Chondrocyte (in vitro differentiated cells): ENCODE results near the gene RPTOR. TPM values are rescaled to one million over a fixed set of nuclear protein-coding genes. Genes with fewer than 3 reads are reported as not detected.
"Not testable (repeated sequence)": the region's sequence is repeated elsewhere in the genome, so short reads cannot be mapped to it uniquely, and the experiment has no call there.

Source experiments
- DNase-seq: peaks from one replicate; pipeline ENCODE4 v3.0.0; 2021; ENCODE audit warnings: mixed read lengths, low spot score
- H3K27ac Mint-ChIP-seq: one replicate; pipeline ENCODE4 v1.8.0; 2021; ENCODE audit warnings: mild to moderate bottlenecking, moderate library complexity, mixed read lengths; ENCODE audit not compliant: unreplicated experiment
- H3K27me3 Mint-ChIP-seq: 2 replicates; pipeline ENCODE4 v1.8.0; 2021; ENCODE audit warnings: low read depth, mixed read lengths
- H3K36me3 Mint-ChIP-seq: 2 replicates; pipeline ENCODE4 v1.8.0; 2021; ENCODE audit warnings: low read depth, mixed read lengths
- H3K4me1 Mint-ChIP-seq: 2 replicates; pipeline ENCODE4 v1.8.0; 2021; ENCODE audit warnings: low read depth, mild to moderate bottlenecking, mixed read lengths
- H3K4me3 Mint-ChIP-seq: one replicate; pipeline ENCODE4 v1.8.0; 2021; ENCODE audit warnings: mild to moderate bottlenecking, moderate library complexity, mixed read lengths; ENCODE audit not compliant: unreplicated experiment
- H3K9me3 Mint-ChIP-seq: 2 replicates; pipeline ENCODE4 v1.8.0; 2021; ENCODE audit warnings: low read depth, mixed read lengths
- CTCF ChIP-seq: fragments of 200-600 bp; sonication (generic); IDR thresholded peaks from 2 replicates; pipeline ENCODE4 v1.5.0; 2021; ENCODE audit warnings: antibody characterized with exemption, mild to moderate bottlenecking, moderate library complexity
- total RNA-seq: library from RNA; stranded (reverse); gene quantifications from 3 replicates; pipeline ENCODE4 v1.2.1, GENCODE V29; 2021

The RPTOR gene
- total RNA-seq, 1 donor from 2014 or later: 30.9 TPM

- Mint-ChIP-seq H3K4me3 (peak overlapping the region; percentile 42), H3K36me3 (peaks cover 5% of the 10 kb centered on the region), H3K4me1 (peaks cover 50% of the 10 kb centered on the region), H3K27ac (peak overlapping the region; percentile 84), H3K27me3 (no peaks in the 10 kb centered on the region), H3K9me3 (no peaks in the 10 kb centered on the region)
- no peak for DNase-seq
- no peak for TF ChIP-seq CTCF
These were observed 217.4 kb downstream of the RPTOR start for GRCh38 chr17:80762076-80762475.

GRCh38 chr17:80763293-80763867, 218.7 kb downstream of the RPTOR start:
- H3K36me3 Mint-ChIP-seq: peaks cover 2% of the 10 kb centered on the region
- H3K9me3 Mint-ChIP-seq: no peaks in the 10 kb centered on the region
- DNase-seq: no peak
- H3K27ac Mint-ChIP-seq: no peak overlapping the region
- H3K4me3 Mint-ChIP-seq: no peak overlapping the region
- H3K27me3 Mint-ChIP-seq: no peaks in the 10 kb centered on the region
- H3K4me1 Mint-ChIP-seq: peaks cover 50% of the 10 kb centered on the region
- no peak for TF ChIP-seq CTCF

GRCh38 chr17:80764627-80765145, 220.0 kb downstream of the RPTOR start:
- not testable (repeated sequence) for H3K27ac Mint-ChIP-seq, H3K9me3 Mint-ChIP-seq

GRCh38 chr17:80765241-80765961, 220.8 kb downstream of the RPTOR start:
- TF ChIP-seq CTCF: no peak
- H3K27me3 Mint-ChIP-seq: no peaks in the 10 kb centered on the region
- no peaks in the 10 kb centered on the region for H3K9me3 Mint-ChIP-seq
- H3K4me1 Mint-ChIP-seq: peaks cover 32% of the 10 kb centered on the region
- peak overlapping the region; percentile 50 for H3K27ac Mint-ChIP-seq
- peaks cover 5% of the 10 kb centered on the region for H3K36me3 Mint-ChIP-seq
- H3K4me3 Mint-ChIP-seq: no peak overlapping the region
- DNase-seq: no peak

More at GRCh38 chr17:80764627-80765145, 220.0 kb downstream of the RPTOR start:
- H3K4me3 Mint-ChIP-seq, DNase-seq, H3K36me3 Mint-ChIP-seq, H3K27me3 Mint-ChIP-seq: not testable (repeated sequence)
- peaks cover 39% of the 10 kb centered on the region for H3K4me1 Mint-ChIP-seq

GRCh38 chr17:80766290-80766855, 221.7 kb downstream of the RPTOR start:
- DNase-seq: no peak
- H3K4me1 Mint-ChIP-seq: peaks cover 23% of the 10 kb centered on the region
- H3K27me3 Mint-ChIP-seq: no peaks in the 10 kb centered on the region
- TF ChIP-seq CTCF: no peak
- no peak overlapping the region for H3K27ac Mint-ChIP-seq
- no peaks in the 10 kb centered on the region for H3K9me3 Mint-ChIP-seq
- H3K4me3 Mint-ChIP-seq: no peak overlapping the region
- H3K36me3 Mint-ChIP-seq: peaks cover 10% of the 10 kb centered on the region
